Muscle layer of colon (tissue), 2 donors: ENCODE data around the gene CLASP1.

Source experiments
- H3K27ac ChIP-seq: one replicate; pipeline ENCODE4 v1.7.0; 2013; ENCODE audit warnings: low read depth, mild to moderate bottlenecking, low read length, moderate library complexity
- H3K27me3 ChIP-seq, 2 donors: one replicate each; pipeline ENCODE4 v1.7.0; 2013; ENCODE audit warnings: low read length in 2 of 2, mild to moderate bottlenecking in 2 of 2; ENCODE audit not compliant: insufficient read depth in 2 of 2, control insufficient read depth in 1 of 2
- H3K36me3 ChIP-seq: one replicate; pipeline ENCODE4 v1.7.0; 2013; ENCODE audit warnings: mild to moderate bottlenecking, low read length; ENCODE audit not compliant: insufficient read depth
- H3K4me1 ChIP-seq: one replicate; pipeline ENCODE4 v1.7.0; 2013; ENCODE audit warnings: mild to moderate bottlenecking, low read length; ENCODE audit not compliant: insufficient read depth
- H3K4me3 ChIP-seq, 2 donors: one replicate each; pipeline ENCODE4 v1.7.0; 2013; ENCODE audit warnings: low read length in 2 of 2, low read depth in 1 of 2, mild to moderate bottlenecking in 1 of 2, moderate library complexity in 1 of 2
- H3K9ac ChIP-seq: one replicate; pipeline ENCODE4 v1.7.0; 2013; ENCODE audit warnings: low read length
- H3K9me3 ChIP-seq: one replicate; pipeline ENCODE4 v1.7.0; 2013; ENCODE audit warnings: mild to moderate bottlenecking, low read length
- donor health status: abdominal sarcoma.
- donor health status: Adenocarcinoma of cecum.

The CLASP1 gene

GRCh38 chr2:121427187-121427689 is 222.0 kb downstream of the CLASP1 start:
- H3K36me3 ChIP-seq = peaks cover 22% of the 10 kb centered on the region
- no peak overlapping the region for H3K4me3 ChIP-seq
- H3K9me3 ChIP-seq = no peaks in the 10 kb centered on the region
- H3K4me1 ChIP-seq = no peaks in the 10 kb centered on the region
- H3K9ac ChIP-seq = no peak overlapping the region
- no peak overlapping the region for H3K27ac ChIP-seq
- no peaks in the 10 kb centered on the region for H3K27me3 ChIP-seq

DNA sequence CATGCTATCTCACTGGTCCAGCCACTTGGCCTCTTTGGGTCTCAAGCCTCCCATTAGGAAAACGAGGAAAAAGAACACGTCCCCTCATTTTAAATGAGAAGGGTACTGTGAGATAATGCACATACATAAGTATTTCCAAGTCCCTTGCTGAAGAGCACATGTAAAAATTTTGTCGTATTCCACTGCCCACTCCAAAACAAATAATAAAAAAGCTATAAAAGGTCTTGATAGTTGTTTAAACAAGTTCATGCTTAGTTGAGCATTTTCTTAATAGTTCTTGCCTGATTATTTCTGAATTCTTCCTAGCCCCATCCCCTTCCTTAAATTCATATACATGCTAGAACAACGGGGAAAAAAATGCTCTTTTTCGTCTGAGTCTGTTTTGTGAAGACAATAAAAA is 228.8 kb downstream of the CLASP1 start:
- no peaks in the 10 kb centered on the region for H3K27me3 ChIP-seq
- H3K36me3 ChIP-seq = peaks cover 26% of the 10 kb centered on the region
- H3K4me3 ChIP-seq = no peak overlapping the region
- no peak overlapping the region for H3K27ac ChIP-seq
- no peak overlapping the region for H3K9ac ChIP-seq
- H3K4me1 ChIP-seq = no peaks in the 10 kb centered on the region
- no peaks in the 10 kb centered on the region for H3K9me3 ChIP-seq

DNA sequence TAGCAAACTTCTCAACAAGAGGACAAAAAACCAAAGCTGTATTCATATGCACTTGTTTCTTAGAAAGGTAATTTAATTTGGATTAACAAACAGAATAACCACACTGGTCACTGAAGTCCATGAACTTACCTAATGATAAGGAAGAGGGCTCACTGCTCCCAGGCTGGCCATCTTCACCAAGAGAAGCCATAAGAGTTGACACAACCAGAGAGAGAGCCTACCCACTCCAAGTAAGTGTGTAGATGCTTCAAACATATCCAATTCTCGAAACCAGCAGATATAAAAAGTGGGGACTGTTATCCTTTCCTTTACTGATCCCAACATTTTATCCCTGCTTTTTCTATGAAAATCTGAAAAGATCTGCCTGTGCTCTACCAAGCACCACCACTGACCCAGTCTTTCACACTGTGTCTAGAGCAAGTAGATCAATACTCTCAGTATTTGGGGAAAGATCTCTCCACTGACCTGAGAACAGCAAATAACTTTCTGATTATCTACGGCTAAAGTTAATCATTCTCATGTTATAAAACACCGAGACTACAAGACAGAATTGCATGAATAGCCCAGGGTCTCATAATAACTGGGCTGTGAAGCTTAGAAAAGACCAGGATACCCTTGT is 230.1 kb downstream of the CLASP1 start:
- Histone ChIP-seq H3K36me3 (peaks cover 23% of the 10 kb centered on the region), H3K4me1 (no peaks in the 10 kb centered on the region)

DNA sequence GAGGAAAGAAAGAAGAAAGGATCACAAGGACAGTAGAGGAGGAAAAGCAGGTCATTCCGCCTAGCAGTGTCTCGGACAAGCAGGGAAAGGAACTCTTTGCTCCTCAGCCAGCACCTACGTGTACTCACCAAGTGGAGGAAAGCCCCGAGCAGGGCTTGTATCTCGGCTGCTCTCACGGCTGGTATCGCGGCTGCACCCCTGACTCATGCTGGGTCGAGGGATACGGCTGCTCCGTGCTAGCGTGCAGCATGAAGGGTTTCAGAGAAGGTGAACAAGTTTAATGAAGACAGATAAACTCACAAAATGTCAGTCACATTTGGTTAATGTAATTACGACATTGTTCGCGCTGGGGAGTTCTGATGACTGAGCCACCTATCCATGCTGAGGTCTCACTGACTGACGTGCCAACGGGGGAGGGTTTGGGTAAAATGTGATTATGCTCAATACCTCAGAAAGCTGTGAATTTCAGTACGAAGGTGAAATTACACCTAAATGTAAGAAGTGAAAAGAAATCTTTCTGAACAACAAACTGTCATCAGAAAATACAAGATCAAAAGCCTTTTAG is 230.7 kb downstream of the CLASP1 start:
- no peak overlapping the region for H3K4me3 ChIP-seq
- peaks cover 23% of the 10 kb centered on the region for H3K36me3 ChIP-seq
- H3K27ac ChIP-seq = no peak overlapping the region
- H3K9ac ChIP-seq = no peak overlapping the region
- no peaks in the 10 kb centered on the region for H3K27me3 ChIP-seq
- H3K9me3 ChIP-seq = no peaks in the 10 kb centered on the region
- H3K4me1 ChIP-seq = no peaks in the 10 kb centered on the region

More for the DNA sequence above, 230.1 kb downstream of the CLASP1 start:
- no peak overlapping the region for H3K4me3 ChIP-seq
- H3K9ac ChIP-seq = no peak overlapping the region
- no peaks in the 10 kb centered on the region for H3K27me3 ChIP-seq
- no peaks in the 10 kb centered on the region for H3K9me3 ChIP-seq
- H3K27ac ChIP-seq = no peak overlapping the region

DNA sequence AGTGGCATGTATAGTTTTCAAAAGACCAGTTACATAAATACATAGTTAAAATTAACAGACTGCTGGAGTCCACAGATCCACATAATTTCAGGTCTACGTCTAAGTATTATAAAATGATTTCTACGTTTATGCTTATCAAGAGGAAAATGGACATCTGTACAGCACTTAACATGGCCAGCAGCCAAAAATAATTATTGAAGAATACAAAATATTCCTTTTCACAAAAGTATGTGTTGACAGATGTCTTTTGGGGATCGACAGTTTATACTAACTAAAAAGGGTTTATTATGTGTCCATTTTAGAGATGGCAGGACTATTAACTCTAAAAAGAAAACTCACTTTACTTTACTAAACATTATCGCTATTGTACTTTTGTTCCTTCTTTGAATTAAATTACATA is 231.4 kb downstream of the CLASP1 start:
- peaks cover 23% of the 10 kb centered on the region for H3K36me3 ChIP-seq
- H3K9me3 ChIP-seq = no peaks in the 10 kb centered on the region
- no peak overlapping the region for H3K4me3 ChIP-seq
- H3K4me1 ChIP-seq = no peaks in the 10 kb centered on the region
- H3K27ac ChIP-seq = no peak overlapping the region
- no peaks in the 10 kb centered on the region for H3K27me3 ChIP-seq
- no peak overlapping the region for H3K9ac ChIP-seq

DNA sequence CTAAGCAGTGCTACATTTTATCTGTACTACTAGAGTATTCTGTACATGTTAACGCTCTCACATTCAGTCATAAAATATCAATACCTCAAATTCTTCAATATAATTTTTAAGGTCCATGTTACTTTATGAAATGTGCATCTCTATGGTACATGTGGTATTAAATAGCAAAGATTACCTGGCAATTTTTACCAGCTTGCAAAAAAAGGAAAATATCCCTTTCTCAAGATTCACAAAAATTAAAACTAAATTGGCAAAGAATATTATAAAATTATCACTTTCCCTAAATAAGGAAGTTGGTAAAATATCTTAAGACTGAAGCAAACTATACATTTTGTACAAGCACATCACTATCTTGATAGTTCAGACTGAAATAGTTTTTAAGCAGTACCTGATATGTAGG is 233.5 kb downstream of the CLASP1 start:
- Histone ChIP-seq H3K9me3 (no peaks in the 10 kb centered on the region), H3K4me1 (no peaks in the 10 kb centered on the region), H3K27me3 (no peaks in the 10 kb centered on the region), H3K9ac (no peak overlapping the region), H3K36me3 (peaks cover 20% of the 10 kb centered on the region), H3K27ac (no peak overlapping the region), H3K4me3 (no peak overlapping the region)

DNA sequence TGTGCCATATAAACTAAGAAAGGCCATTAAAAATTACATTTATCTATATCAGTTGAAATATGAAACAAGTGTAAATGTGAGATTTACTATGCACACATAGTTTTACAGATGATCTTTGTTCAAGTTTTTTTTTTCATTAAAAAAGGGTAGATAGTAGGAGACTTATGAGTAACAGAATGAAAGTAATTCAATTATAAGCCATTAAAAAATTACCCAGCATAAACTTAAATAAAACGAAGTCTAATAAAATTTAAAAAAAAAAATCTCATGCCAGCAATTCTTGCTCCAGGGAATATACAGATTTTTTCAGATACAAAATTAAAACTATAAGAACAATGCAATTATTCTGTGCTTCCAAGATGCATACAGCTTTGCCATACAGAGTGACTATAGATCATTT is 236.9 kb downstream of the CLASP1 start:
- Histone ChIP-seq H3K36me3 (peaks cover 18% of the 10 kb centered on the region), H3K4me1 (no peaks in the 10 kb centered on the region), H3K27ac (no peak overlapping the region), H3K27me3 (no peaks in the 10 kb centered on the region), H3K9ac (no peak overlapping the region), H3K4me3 (no peak overlapping the region), H3K9me3 (no peaks in the 10 kb centered on the region)

DNA sequence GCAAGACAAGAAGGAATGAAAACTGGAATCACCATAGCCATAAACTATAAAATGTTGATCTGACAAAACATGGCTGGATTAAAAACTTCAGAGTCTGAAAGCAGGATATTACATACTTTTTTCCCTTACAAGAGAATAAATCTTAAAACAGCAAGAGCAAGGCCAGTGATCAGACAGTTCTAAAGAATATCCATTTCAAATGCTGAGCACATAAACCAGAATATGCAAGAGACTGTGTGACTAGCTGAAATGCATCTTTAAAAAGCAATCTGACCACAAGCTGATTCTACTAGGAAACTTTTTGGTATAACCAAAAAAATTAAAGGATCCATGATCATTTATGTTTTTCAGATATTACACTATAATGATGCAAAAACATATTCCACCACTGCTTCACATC is 239.3 kb downstream of the CLASP1 start:
- no peaks in the 10 kb centered on the region for H3K4me1 ChIP-seq
- H3K27me3 ChIP-seq = no peaks in the 10 kb centered on the region
- no peaks in the 10 kb centered on the region for H3K9me3 ChIP-seq
- H3K4me3 ChIP-seq = no peak overlapping the region
- H3K27ac ChIP-seq = no peak overlapping the region
- H3K9ac ChIP-seq = no peak overlapping the region
- H3K36me3 ChIP-seq = peaks cover 23% of the 10 kb centered on the region

GRCh38 chr2:121409388-121409787 is 239.9 kb downstream of the CLASP1 start:
- Histone ChIP-seq H3K27me3 (no peaks in the 10 kb centered on the region), H3K9ac (no peak overlapping the region), H3K4me1 (no peaks in the 10 kb centered on the region), H3K9me3 (no peaks in the 10 kb centered on the region), H3K36me3 (peaks cover 21% of the 10 kb centered on the region), H3K4me3 (no peak overlapping the region), H3K27ac (no peak overlapping the region)

DNA sequence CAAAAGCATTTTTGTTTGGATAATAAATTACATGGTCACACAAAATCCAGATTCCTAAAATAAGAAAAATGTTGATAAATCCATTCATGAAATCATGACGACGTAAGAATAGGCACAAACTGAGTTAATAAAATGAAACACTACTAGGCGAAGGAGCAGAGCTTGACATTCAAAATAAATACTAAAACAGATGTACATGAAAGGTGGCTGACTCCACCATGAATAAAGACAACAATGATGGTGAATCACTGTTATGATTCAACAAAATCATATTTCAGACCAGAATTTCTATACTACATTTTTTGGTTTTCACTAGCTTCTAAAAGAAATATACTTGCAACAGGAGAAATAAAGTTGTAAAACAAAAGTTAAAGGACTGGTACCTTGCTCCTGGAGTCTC is 240.6 kb downstream of the CLASP1 start:
- no peak overlapping the region for H3K4me3 ChIP-seq
- no peaks in the 10 kb centered on the region for H3K9me3 ChIP-seq
- no peaks in the 10 kb centered on the region for H3K4me1 ChIP-seq
- H3K27ac ChIP-seq = no peak overlapping the region
- no peak overlapping the region for H3K9ac ChIP-seq
- peaks cover 21% of the 10 kb centered on the region for H3K36me3 ChIP-seq
- no peaks in the 10 kb centered on the region for H3K27me3 ChIP-seq

- Histone ChIP-seq H3K9ac (no peak overlapping the region), H3K9me3 (no peaks in the 10 kb centered on the region), H3K27ac (no peak overlapping the region), H3K4me1 (no peaks in the 10 kb centered on the region), H3K27me3 (no peaks in the 10 kb centered on the region), H3K4me3 (no peak overlapping the region), H3K36me3 (peaks cover 44% of the 10 kb centered on the region)
These were observed 244.0 kb downstream of the CLASP1 start for GRCh38 chr2:121405233-121405632.

DNA sequence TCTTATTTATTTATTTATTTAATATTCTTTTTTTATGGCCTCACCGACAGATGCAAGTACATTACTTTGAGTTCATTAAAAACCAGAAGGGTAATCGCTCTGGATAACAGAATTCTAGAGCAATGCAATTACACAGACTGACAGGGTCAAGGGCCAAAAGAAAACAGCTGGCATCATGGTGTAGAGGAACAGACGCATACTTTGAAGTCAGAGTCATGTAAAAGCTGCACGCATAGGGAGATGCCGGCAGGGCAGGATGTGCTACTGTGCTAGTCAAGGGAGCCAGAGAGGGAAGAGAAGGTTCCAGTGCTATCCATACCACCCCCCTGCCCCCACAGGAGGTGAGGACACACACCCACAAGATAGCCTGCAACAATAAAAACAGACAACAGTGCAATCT is 249.1 kb downstream of the CLASP1 start:
- Histone ChIP-seq H3K9me3 (no peaks in the 10 kb centered on the region), H3K9ac (no peak overlapping the region), H3K4me1 (no peaks in the 10 kb centered on the region), H3K27ac (no peak overlapping the region), H3K27me3 (no peaks in the 10 kb centered on the region), H3K4me3 (no peak overlapping the region), H3K36me3 (peaks cover 46% of the 10 kb centered on the region)
